ENCODE data around the gene SLN.

- TF ChIP-seq, protein P1, sequence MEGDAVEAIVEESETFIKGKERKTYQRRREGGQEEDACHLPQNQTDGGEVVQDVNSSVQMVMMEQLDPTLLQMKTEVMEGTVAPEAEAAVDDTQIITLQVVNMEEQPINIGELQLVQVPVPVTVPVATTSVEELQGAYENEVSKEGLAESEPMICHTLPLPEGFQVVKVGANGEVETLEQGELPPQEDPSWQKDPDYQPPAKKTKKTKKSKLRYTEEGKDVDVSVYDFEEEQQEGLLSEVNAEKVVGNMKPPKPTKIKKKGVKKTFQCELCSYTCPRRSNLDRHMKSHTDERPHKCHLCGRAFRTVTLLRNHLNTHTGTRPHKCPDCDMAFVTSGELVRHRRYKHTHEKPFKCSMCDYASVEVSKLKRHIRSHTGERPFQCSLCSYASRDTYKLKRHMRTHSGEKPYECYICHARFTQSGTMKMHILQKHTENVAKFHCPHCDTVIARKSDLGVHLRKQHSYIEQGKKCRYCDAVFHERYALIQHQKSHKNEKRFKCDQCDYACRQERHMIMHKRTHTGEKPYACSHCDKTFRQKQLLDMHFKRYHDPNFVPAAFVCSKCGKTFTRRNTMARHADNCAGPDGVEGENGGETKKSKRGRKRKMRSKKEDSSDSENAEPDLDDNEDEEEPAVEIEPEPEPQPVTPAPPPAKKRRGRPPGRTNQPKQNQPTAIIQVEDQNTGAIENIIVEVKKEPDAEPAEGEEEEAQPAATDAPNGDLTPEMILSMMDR (IDR thresholded peaks at IDR 0.05; ENCODE audit: low read length) = no peak
- TF ChIP-seq EZH2 (optimal IDR thresholded peaks at IDR 0.05; ENCODE audit: low read depth, low read length) (no peak), EZH2phosphoT487 (IDR thresholded peaks at IDR 0.05; ENCODE audit: low read length) (no peak)
Measured at GRCh38 chr11:107719073-107719472, 7.2 kb upstream of the SLN start.

Data from MM.1S (cell line).